T-helper 22 cell (primary cell): ENCODE data around the gene MCM3AP.
"Not testable (repeated sequence)": the region's sequence is repeated elsewhere in the genome, so short reads cannot be mapped to it uniquely, and the experiment has no call there.

Source experiments
- DNase-seq: peaks from one replicate; pipeline ENCODE4 v3.0.0-alpha.2; 2020; ENCODE audit warnings: low read depth

MCM3AP gene

DNA sequence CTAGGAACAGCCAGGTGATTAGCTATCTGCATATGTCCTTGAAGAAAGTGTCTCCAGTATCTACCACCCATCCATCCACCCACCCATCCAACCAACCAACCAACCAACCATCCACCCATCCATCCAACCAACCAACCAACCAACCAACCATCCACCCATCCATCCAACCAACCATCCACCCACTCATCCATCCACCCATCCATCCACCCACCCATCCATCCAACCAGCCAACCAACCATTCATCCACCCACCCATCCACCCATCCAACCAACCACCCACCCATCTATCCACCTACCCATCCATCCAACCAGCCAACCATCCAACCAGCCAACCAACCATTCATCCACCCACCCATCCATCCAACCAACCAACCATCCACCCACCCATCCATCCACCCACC is 26.2 kb upstream of the MCM3AP start:
- no peak for DNase-seq

DNA sequence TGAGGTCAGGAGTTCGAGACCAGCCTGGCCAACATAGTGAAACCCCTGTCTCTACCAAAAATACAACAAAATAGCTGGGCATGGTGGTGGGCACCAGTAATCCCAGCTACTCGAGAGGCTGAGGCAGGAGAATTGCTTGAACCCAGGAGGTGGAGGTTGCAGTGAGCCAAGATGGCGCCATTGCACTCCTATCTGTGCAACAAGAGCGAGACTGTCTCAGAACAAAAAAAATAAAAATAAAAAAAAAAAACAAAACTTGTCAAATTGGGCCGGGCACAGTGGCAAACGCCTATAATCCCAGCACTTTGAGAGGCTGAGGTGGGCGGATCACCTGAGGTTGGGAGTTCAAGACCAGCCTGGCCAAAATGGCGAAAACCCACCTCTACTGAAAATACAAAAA is 24.8 kb upstream of the MCM3AP start:
- not testable (repeated sequence) for DNase-seq

DNA sequence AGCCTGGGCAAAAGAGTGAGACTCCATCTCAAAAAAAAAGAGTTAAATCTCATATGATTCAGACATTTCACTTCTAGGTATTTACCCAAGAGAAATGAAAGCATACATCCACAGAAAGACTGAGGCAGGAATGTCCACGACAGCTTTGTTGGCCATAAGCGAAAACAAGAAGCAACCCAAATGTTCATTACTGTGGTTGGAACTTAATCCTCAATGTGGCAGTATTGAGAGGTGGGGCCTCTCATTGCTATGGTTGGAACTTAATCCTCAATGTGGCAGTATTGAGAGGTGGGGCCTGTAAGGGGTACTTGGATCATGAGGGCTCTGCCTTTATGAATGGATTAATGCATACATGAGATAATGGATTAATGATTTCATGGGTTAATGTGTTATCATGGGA is 23.0 kb upstream of the MCM3AP start:
- DNase-seq: no peak

DNA sequence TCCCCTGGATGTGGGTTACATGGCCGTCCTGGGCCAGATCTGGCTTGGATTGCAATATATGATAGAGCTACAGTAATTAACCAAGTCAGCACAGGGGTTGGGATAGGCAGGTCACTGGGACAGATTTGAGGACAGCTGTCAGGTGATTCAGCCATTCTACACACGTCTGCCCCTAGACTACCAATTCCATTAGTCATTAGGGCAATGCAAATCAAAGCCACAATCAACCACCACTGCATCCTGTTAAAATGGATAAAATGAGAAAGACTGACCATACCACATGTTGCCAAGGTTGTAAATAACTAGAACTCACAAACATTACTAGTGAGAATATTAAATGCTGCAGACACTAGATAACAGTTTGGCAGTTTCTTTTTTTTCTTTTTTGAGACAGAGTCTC is 22.2 kb upstream of the MCM3AP start:
- no peak for DNase-seq

DNA sequence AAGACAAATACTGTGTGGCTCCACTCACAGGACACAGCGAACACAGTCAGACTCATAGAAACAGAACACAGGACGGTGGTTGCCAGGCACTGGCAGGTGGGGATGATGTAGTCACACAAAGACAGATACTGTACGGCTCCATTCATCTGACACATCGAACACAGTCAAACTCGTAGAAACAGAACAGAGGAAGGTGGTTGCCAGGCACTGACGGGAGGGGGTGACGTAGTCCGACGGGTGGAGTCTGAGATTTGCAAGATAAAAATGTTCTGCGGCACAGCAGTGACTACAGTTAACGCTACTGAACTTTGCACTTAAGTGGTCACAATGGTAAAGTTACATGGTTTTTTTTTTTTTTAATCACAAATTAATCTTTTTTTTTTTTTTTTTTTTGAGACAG is 19.5 kb upstream of the MCM3AP start:
- no peak for DNase-seq

- DNase-seq: no peak
Measured at GRCh38 chr21:46304437-46304836, 19.0 kb upstream of the MCM3AP start.

DNA sequence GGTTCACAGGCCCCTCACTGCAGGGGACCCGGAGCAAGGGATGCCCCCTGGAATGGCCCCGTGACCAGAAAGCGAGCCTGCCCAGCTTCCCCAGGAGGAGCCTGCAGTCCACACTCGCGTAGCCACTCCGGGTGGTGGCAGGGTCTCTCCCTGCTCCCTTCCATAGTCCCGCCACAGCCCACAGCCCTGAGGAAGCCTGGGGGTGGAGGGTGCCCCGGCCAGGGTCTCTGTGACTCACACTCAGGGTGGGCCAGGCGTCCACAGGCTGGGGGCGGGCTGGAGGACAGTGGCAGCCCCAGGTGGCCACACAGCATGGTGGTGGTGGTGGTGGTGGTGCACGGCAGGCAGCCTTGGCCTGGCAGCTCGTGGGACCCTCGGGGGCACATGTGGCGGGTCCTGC is 16.3 kb upstream of the MCM3AP start:
- no peak for DNase-seq

DNA sequence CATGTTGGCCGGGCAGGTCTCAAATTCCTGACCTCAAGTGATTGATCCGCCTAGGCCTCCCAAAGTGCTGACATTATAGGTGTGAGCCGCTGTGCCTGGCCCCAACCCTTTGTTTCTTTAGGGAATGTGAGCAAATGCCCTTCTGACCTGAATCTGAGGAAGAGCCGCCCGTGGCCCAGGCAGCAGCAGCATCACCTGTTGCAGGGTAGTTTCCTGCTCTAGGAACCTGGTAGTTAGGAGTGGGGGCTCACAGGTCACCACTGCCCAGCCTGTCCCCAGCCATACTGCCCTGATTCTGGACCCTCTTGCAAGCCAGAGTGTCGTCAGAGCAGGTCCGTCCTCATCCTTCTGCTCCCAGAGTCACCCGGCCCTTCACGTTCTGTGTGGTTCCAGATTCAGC is 13.8 kb upstream of the MCM3AP start:
- DNase-seq: no peak

GRCh38 chr21:46297338-46298271 is 12.2 kb upstream of the MCM3AP start:
- DNase-seq: no peak

DNA sequence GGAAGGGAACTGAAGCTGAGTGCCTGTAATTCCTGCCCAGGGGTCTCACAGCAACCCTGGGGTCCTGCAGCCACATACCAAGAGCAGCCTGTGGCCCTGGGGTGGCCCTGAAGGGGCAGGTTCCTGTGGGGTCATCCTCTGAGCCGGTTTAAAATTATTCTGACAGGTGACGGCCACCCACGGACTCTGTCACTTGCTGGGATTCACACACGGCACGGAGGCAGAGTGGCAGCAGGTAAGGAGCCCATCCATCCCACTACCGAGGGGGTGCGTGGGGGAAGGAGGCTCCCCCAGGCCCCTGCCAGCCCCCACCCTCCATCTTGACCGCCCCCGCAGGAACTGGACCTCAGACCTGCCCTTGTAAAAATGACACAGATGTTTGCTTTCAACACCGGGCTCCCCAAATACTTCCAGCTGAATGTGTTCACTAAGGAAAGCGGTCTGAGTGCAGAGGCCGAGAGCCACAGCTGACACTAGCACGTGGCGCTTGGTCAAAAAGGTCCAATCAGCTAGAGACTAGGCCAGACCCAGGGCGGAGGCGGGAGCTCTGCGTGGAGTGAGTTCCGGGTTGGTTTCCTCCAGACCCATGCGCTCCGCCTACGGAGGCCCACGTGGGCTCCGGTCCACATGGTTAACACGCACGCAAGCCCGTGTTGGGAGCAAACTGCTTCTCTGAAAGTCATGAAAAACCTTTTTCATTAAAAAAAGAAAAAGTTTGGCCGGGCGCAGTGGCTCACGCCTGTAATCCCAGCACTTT is 10.8 kb upstream of the MCM3AP start:
- no peak for DNase-seq

DNA sequence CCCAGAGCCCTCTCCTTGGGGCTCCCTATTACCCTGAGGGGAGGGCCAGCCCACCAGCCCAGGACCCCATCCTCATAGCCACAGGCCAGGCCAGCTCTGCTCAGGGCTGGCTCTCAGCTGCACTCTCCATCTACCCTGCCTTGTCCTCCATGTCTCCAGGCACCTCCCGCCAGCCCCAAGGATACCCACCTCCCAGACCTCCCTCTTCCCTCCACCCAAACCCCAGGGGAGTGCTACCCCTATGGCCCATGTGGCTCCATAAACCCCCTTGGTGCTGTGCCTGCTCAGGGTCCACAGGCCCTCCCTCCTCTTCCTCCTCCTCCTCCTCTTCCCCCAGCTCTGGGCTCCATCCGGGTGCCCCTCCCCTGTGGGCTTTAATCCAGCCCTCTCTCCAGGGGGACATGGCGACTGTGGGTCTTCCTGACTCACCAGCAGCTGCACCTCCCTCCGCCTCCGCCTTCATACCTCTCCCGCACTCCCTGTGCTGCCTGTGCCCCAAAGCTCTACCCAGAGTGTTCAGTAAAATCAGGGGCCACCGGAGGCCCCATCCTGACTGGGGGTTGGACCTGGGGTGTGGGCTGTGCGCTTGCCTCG is 9.9 kb upstream of the MCM3AP start:
- DNase-seq: no peak

DNA sequence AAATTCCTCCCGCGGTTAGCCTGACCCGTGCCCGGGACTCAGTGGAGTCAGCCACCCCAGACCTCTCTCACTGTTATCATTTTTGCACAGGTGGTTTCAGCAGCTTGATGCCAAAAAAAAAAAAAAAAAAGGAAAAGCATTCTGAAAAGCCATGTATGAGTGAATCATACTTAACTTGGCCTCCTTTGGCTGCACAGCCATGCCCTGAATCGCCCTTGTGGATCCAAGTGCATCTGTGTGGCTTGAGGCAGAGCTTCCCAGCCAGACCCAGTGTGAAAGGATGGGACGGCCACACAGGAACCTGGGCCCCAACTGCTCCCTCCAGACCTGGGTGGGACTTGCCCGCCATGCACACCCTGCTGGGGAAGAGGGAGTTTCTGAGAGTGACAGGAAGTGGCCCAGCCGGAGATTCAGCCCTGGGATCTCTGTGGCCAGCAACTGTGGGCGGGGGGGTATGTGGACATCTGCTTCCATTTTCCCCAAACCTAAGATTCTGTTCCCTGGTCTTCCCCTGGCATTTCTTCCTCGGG is 9.3 kb upstream of the MCM3AP start:
- DNase-seq: no peak

GRCh38 chr21:46291561-46291960 is 6.2 kb upstream of the MCM3AP start:
- no peak for DNase-seq

DNA sequence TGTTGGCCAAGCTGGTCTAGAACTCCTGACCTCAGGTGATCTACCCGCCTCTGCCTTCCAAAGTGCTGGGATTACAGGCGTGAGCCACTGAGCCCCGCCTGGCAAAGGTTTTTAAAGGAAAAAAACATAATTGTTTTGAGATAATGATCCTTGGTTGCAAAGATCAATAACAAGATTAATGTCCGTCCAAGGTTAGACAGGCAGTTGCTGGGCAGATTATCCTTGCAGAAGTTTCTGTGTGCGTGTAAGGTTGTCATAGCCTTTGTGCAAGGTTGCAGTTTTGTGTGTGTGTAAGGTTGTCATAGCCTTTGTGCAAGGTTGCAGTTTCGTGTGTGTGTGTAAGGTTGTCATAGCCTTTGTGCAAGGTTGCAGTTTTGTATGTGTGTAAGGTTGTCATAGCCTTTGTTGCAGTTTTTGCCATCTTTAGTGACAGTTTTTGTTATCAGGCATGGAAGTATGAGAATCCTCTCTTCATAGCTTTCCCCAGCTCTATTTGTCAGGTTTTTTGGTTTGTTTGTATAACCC is 4.3 kb upstream of the MCM3AP start:
- DNase-seq: no peak

- DNase-seq: no peak
Measured at GRCh38 chr21:46287541-46287940, 2.1 kb upstream of the MCM3AP start.

DNA sequence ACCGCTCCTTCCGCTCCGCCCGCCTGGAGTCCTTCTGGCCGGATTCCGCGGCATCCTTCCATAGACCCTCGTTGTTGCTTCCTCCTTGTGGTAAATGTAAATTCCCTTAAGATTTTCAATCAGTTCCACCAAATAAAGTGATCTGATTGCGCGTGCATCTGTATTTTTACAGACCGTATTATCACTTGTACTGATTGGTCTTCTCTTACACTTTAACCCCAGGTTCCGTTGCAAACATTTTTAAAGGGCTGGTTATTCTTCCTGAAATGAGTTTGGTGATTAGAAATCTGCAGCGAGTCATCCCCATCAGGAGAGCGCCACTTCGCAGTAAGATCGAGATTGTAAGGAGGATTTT is 1.2 kb upstream of the MCM3AP start:
- no peak for DNase-seq

DNA sequence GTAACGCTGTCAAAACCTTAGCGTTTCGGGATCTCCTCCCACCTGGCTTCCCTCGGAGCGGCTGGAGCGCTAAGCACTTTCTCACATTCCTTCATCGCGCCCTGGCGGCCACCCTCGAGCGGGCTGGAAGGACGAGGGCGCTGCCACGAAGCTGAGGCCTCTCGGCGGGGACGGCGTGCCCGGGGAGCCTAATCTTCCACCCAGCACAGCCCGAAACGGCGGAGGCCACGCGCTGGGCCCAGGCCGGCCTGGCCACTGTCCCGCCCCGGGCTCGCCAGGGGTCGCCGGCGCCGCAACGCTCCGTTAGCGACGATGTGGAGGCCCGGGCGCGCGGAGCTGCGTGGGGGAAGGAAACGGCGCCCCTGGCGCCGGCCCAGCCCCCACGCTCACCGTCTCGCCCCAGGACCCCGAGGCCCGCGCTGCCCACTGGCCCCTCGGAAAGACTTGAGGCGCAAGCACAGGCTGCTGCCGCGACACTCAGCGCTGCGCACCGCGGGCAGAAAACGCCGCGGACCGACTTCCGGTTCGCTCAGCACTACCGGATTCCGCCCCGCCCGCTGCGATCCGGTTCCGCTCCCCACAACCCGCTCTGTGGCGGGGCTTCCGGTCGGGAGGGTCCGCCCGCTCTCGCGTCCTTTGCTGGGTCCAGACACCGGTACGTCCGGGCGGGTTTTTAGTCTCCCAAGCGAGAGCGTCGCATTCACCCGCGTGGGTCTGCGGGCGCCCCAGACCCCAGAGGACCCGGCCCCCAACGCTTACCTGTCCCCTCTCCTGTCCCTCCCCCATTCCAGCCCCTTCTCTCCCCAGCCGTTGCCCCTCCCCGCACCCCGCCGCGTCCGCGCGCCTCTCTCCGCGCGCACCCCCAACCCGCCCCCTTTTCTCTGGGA is 593 bp upstream of the MCM3AP start, which contains the start of gene YBEY:
Gene YBEY (plus strand): TSS at position 582 of the 887 bp plus-strand sequence. CDS start 572 bp downstream, outside the sequence.
- DNase-seq: peak; percentile 73

GRCh38 chr21:46284733-46285132 is 678 bp downstream of the MCM3AP start:
- no peak for DNase-seq

DNA sequence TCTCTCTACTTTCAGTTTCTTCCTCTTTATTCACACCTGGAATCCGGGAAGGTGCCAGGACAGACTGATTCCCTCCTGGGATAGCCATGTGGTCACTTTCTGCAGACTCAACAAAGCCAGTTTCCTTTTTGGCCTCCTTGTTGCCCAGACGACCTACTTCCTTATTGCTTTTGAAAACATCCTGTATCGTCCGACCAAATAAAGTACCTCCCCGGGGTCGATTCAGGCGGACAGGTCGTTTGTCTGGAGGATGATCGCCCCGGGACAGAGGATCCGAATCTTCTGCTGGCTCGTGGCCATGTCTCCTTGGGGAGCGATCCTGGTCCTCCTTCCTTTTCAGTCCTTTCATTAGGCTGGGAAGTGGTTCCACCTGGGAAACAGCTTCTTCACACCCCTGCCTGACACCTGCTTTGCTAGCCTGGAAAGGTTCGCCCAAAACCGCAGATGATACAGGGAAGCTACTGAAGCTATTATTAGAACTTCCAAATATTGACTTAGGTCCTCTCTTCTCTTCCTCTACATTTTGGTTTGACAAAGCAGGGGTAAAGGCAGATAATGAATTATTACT is 1.2 kb downstream of the MCM3AP start:
- no peak for DNase-seq

DNA sequence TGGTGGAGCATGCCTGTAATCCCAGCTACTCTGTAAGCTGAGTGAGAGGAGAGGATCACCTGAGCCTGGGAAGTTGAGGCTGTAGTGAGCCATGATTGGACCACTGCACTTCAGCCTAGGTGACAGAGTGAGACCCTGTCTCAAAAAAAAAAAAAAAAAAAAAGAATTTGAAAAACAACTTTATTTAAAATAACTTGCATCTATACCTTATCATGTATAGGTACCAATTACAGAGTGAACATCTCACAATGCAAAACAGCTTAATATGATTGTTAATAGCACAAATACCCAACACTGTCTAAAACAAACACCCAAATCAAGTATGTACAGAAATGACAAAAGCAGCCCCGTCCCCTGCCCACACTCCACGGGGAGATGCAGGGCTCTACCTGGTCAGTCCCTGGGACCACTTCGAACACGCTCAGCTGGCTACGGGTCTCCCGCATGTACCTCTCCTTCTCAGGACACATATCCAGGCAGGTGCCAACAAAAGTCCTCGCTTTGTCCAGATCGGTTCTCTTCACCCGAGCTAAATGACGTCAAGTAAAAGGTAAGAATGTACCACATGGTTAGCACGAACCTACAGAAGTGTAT is 10.5 kb downstream of the MCM3AP start:
- no peak for DNase-seq

- DNase-seq: no peak
Measured at GRCh38 chr21:46273341-46273740, 12.1 kb downstream of the MCM3AP start.
